Measurements from ENCODE around the gene ARID1B.

DNA sequence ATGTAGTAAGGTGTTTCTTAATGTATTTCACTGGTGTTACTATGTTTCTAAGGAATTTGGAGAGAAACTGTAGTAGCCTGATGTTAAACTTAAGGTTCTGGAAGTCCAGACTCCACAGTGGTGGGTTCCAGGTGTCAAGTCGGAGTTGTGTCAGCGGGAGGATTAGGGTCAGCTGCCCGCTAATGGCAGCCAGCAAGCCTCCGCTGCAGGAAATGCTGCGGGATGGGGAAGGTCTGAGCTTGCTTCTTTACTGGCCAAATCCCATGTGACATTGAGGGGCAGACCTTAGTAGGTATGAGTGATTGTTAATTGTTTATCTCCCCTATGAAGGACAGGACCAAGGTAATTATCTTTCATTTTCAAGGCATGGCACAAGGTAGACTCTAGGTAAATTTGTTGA is 3.7 kb upstream of the ARID1B start:
- TF ChIP-seq CTCF (IDR thresholded peaks at IDR 0.05; ENCODE audit: poor library complexity) (no peak), EZH2 (IDR thresholded peaks at IDR 0.05; ENCODE audit: borderline replicate concordance) (no peak), EZH2phosphoT487 (IDR thresholded peaks at IDR 0.05; ENCODE audit: low read depth, severe bottlenecking, unreplicated experiment) (no peak)
